Epithelial cell of proximal tubule (primary cell): ENCODE results near the gene DPEP3. TPM values are rescaled to one million over a fixed set of nuclear protein-coding genes. Genes with fewer than 3 reads are reported as not detected.

ENCODE experiments used
- DNase-seq: peaks from one replicate; pipeline ENCODE4 v3.0.0-alpha.2; 2011; ENCODE audit warnings: low read depth
- H3K4me3 ChIP-seq: 2 replicates; pipeline ENCODE4 v1.5.1; 2011; ENCODE audit warnings: low read depth, mild to moderate bottlenecking, low read length
- CTCF ChIP-seq: conservative IDR thresholded peaks from 2 replicates; pipeline ENCODE4 v1.5.1; 2012; ENCODE audit warnings: low read depth, mild to moderate bottlenecking, low read length
- total RNA-seq: library from RNA; depleted of rRNA; stranded (reverse); fragments of >200 nt; gene quantifications from 2 replicates; pipeline ENCODE4 v1.2.3, GENCODE V29; 2015

DPEP3 gene
- total RNA-seq, 1 donor from 2014 or later, result not detected

GRCh38 chr16:67969254-67970039 lies 10.9 kb downstream of the DPEP3 start:
- no peak for TF ChIP-seq CTCF
- H3K4me3 ChIP-seq, result peak overlapping the region; percentile 72
- DNase-seq, result no peak

GRCh38 chr16:67968400-67969253 lies 11.7 kb downstream of the DPEP3 start, which contains the start of gene SLC12A4:
Gene SLC12A4, minus strand, starts transcription at chr16:67968637. Its CDS starts 84 bp downstream, at chr16:67968553.
- H3K4me3 ChIP-seq, result peak within 1 kb of the TSS; percentile 72
- TF ChIP-seq CTCF, result no peak
- DNase-seq, result no peak

- peak overlapping the region; percentile 72 for H3K4me3 ChIP-seq
- DNase-seq, result no peak
- TF ChIP-seq CTCF, result no peak
Measured at GRCh38 chr16:67967958-67968399, 12.3 kb downstream of the DPEP3 start.

GRCh38 chr16:67967183-67967957 lies 12.9 kb downstream of the DPEP3 start:
- peak overlapping the region; percentile 72 for H3K4me3 ChIP-seq
- no peak for DNase-seq

GRCh38 chr16:67966549-67967182 lies 13.6 kb downstream of the DPEP3 start:
- no peak for TF ChIP-seq CTCF
- H3K4me3 ChIP-seq, result peak overlapping the region; percentile 72
- no peak for DNase-seq

More at GRCh38 chr16:67967183-67967957, 12.9 kb downstream of the DPEP3 start:
- TF ChIP-seq CTCF, result no peak
